Calu3 (cell line): Measurements from ENCODE around the gene ZNF785. TPM values are rescaled to one million over a fixed set of nuclear protein-coding genes. Genes with fewer than 3 reads are reported as not detected.

ENCODE experiments used
- BruUV-seq: library from RNA; stranded (reverse); fragments of 400-500 nt; replicated peaks from 2 replicates; lab custom pipeline; 2021; lab: Mats Ljungman, UMichigan
- CTCF ChIA-PET: fragments of 300-600 bp; sonication (Branson Sonifier 250); formaldehyde crosslinking; loops from one replicate; lab custom pipeline; 2022; ENCODE audit warnings: antibody characterized with exemption; lab: Charles Lee
- DNase-seq: peaks from one replicate; pipeline ENCODE4 v3.0.0; 2022
- H3K27ac Mint-ChIP-seq: one replicate; pipeline ENCODE4 v1.8.0; 2022; ENCODE audit warnings: mixed read lengths; ENCODE audit not compliant: unreplicated experiment
- H3K27me3 Mint-ChIP-seq: one replicate; pipeline ENCODE4 v1.8.0; 2022; ENCODE audit warnings: mixed read lengths; ENCODE audit not compliant: unreplicated experiment
- H3K36me3 Mint-ChIP-seq: one replicate; pipeline ENCODE4 v1.8.0; 2022; ENCODE audit warnings: mild to moderate bottlenecking, moderate library complexity, mixed read lengths; ENCODE audit not compliant: insufficient read depth, unreplicated experiment
- H3K4me1 Mint-ChIP-seq: one replicate; pipeline ENCODE4 v1.8.0; 2022; ENCODE audit warnings: mild to moderate bottlenecking, low read depth, mixed read lengths; ENCODE audit not compliant: unreplicated experiment
- H3K4me3 Mint-ChIP-seq: one replicate; pipeline ENCODE4 v1.8.0; 2022; ENCODE audit warnings: mild to moderate bottlenecking, low read depth, moderate library complexity, mixed read lengths; ENCODE audit not compliant: unreplicated experiment
- H3K9me3 Mint-ChIP-seq: one replicate; pipeline ENCODE4 v1.8.0; 2022; ENCODE audit warnings: low read depth, mixed read lengths; ENCODE audit not compliant: unreplicated experiment
- CTCF ChIP-seq: fragments of 200-600 bp; IDR thresholded peaks from one replicate; pipeline ENCODE4 v1.8.0; 2022; ENCODE audit warnings: antibody characterized with exemption; ENCODE audit not compliant: unreplicated experiment
- intact Hi-C: fragments of 100-400 bp; cut with micrococcal nuclease; formaldehyde crosslinking; loops from one replicate; pipeline ENCODE4 v1.10.0; 2022; ENCODE audit not compliant: unreplicated experiment
- total RNA-seq: library from RNA; stranded (reverse); gene quantifications from 2 replicates; pipeline ENCODE4 v1.2.3, GENCODE V29; 2022

Gene ZNF785
- total RNA-seq, 1 experiment from 2014 or later = 22.2 TPM

DNA sequence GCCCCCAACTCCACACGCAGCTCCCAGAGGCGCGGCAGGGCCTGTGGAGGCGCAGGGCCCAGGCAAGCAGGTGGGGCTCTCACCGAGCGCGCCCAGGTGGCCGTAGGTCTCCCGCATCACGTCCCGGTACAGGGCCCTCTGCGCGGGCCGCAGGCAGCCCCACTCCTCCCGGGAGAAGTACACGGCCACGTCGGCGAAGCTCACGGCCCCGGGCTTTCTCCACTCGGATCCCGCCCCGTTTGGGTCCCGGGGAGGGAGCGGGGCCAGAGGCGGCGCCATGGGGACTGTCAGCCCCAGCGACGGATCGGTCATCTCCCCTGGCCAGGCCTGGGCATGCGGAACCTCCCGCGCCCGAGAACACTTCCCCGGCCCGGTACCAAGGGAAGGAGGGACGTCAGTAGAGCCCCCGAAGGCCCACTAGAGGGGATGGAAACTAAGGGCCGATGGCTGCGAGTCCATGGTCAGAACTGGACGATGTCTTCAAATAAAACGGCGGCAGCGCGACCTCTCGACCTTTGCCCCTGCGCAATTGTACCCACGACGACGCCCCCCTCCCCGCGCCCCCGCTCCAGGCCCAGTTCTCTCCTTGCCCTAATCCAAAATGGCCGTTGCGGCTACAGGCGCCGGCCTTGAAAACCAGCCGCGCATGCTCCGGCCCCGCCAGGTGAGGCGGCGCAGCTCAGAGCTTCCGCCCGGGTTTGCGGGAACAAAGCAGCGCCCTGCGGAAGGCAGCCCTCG lies 51.0 kb downstream of the ZNF785 start, which contains the start of gene ZNF747:
TSS of gene ZNF747 (minus strand) at position 491 of the 738 bp plus-strand sequence. CDS start at position 312, 179 bp downstream.
- BruUV-seq = TSS peak; percentile 10
- no peaks in the 10 kb centered on the region for H3K27me3 Mint-ChIP-seq
- H3K4me1 Mint-ChIP-seq = peaks cover 24% of the 10 kb centered on the region
- peaks cover 48% of the 10 kb centered on the region for H3K36me3 Mint-ChIP-seq
- H3K9me3 Mint-ChIP-seq = no peaks in the 10 kb centered on the region
- CTCF ChIA-PET = interaction anchor here (0.6 to 2.8 kb wide), 8 partner anchors 8 to 117 kb away, joined by 3 to 21 read pairs (median 6); partner anchors contain the start of genes DCTPP1 and ZNF688
- intact Hi-C loops = loop anchor here (2.0 kb wide), 1 partner anchor 104 kb away; the partner anchor contains the start of gene DCTPP1
- peak within 1 kb of the TSS; percentile 65 for H3K27ac Mint-ChIP-seq
- peak; percentile 16 for TF ChIP-seq CTCF
- H3K4me3 Mint-ChIP-seq = peak within 1 kb of the TSS; percentile 73
- peak; percentile 91 for DNase-seq

- DNase-seq = no peak
- intact Hi-C loops = loop anchor here (2.0 kb wide), 1 partner anchor 103 kb away; the partner anchor contains the start of gene DCTPP1
- Mint-ChIP-seq H3K4me3 (peak overlapping the region; percentile 73), H3K4me1 (peaks cover 27% of the 10 kb centered on the region), H3K36me3 (peaks cover 48% of the 10 kb centered on the region), H3K9me3 (no peaks in the 10 kb centered on the region), H3K27me3 (no peaks in the 10 kb centered on the region), H3K27ac (peak overlapping the region; percentile 65)
- CTCF ChIA-PET = interaction anchor here (0.8 to 2.8 kb wide), 3 partner anchors 25 to 104 kb away, joined by 8 to 21 read pairs (median 10); partner anchors contain the start of genes DCTPP1 and ZNF688
- BruUV-seq = no TSS peak
- TF ChIP-seq CTCF = no peak
Measured at GRCh38 chr16:30533748-30534367, 51.6 kb downstream of the ZNF785 start.

DNA sequence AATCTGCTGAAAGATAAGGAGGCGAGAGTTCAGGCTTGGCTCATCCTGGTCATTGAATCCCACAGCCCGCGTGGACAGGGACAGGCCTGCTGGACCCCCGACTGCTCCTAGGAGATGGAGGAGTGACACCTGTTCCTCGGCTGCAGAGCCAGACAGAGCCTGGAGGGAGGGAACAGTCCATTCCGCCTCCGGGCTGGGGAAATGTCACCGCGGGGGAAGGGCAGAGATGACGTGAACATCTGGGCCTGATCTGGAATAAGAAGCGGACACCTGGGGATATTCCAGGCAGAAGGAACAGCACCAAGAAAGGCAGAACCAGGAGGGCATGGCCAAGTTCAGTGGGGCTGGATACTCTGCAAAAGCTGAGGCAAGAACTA lies 52.4 kb downstream of the ZNF785 start:
- H3K4me1 Mint-ChIP-seq = peaks cover 34% of the 10 kb centered on the region
- intact Hi-C loops = no loop called here
- H3K9me3 Mint-ChIP-seq = no peaks in the 10 kb centered on the region
- H3K27me3 Mint-ChIP-seq = no peaks in the 10 kb centered on the region
- CTCF ChIA-PET = no interaction called here
- no TSS peak for BruUV-seq
- TF ChIP-seq CTCF = no peak
- peaks cover 49% of the 10 kb centered on the region for H3K36me3 Mint-ChIP-seq
- peak overlapping the region; percentile 73 for H3K4me3 Mint-ChIP-seq
- no peak for DNase-seq
- peak overlapping the region; percentile 65 for H3K27ac Mint-ChIP-seq

DNA sequence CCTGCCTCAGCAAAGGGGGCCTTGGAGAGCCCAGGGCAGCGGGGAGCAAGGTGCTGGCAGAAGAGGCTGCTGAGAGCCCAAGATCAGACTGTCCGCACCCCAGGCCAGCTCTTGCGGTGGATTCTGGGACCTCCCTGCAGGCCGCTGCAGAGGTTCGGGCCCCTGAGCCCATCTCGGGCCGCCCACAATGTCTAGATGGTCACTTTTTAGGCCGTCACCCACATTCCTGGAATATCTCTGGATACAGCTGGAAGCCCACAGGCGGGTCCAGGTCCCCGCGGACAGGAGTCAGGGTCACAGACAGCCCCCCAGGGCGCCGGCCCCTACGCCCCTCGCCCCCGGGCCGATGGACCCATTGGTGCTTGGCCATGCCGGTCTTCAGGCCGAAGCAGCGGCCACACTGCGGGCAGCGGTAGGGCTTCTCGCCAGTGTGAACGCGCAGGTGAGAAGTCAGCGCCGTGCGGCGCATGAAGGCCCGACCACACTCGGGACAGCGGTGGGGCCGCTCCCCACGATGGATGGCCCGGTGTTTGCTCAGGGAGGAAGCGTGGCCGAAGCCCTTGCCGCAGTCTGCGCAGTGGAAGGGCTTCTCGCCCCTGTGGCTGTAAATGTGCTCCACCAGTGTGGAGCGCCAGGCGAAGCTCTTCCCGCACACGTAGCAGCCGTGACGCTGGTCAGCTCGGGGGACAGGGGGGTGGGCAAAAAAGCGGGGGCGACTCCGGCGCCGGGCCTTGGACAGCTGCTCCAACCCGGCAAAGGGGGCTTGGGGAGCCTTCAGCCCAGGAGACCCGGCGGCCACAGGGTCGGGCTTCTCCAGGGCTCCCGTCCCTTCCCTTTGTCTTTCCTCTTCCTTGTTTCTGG lies 53.0 kb downstream of the ZNF785 start:
- no peak for TF ChIP-seq CTCF
- intact Hi-C loops = no loop called here
- Mint-ChIP-seq H3K4me1 (peaks cover 40% of the 10 kb centered on the region), H3K9me3 (no peaks in the 10 kb centered on the region), H3K27ac (peak overlapping the region; percentile 65), H3K36me3 (peaks cover 55% of the 10 kb centered on the region), H3K4me3 (peak overlapping the region; percentile 73), H3K27me3 (no peaks in the 10 kb centered on the region)
- no TSS peak for BruUV-seq
- CTCF ChIA-PET = no interaction called here
- no peak for DNase-seq
